ENCODE data around the gene GLI3.

The GLI3 gene

GRCh38 chr7:42162560-42163325 lies 74.3 kb downstream of the GLI3 start:
- H3K36me3 ChIP-seq (ENCODE audit: insufficient read depth, insufficient read length, low read length) = no peaks in the 10 kb centered on the region
- no peak overlapping the region for H3K9ac ChIP-seq (ENCODE audit: insufficient read length, low read depth)
- no peak overlapping the region for H3K4me3 ChIP-seq (ENCODE audit: insufficient read length, low read depth)
- TF ChIP-seq SUZ12 (IDR thresholded peaks at IDR 0.05; ENCODE audit: extremely low read depth, insufficient read depth, insufficient read length) = no peak
- TF ChIP-seq YY1 (IDR thresholded peaks at IDR 0.05; ENCODE audit: insufficient read depth, insufficient read length) = no peak
- TF ChIP-seq ZNF274 (IDR thresholded peaks at IDR 0.05; ENCODE audit: low read depth, low read length) = no peak
- no peaks in the 10 kb centered on the region for H3K27me3 ChIP-seq (ENCODE audit: insufficient read depth, insufficient read length)
- H3K4me1 ChIP-seq (ENCODE audit: insufficient read depth, insufficient read length) = no peaks in the 10 kb centered on the region
- H3K9me3 ChIP-seq (ENCODE audit: insufficient read depth, low read length) = no peaks in the 10 kb centered on the region
- DNase-seq (ENCODE audit: low read depth, low spot score) = no peak

GRCh38 chr7:42161719-42162118 lies 75.3 kb downstream of the GLI3 start:
- H3K4me3 ChIP-seq (ENCODE audit: insufficient read length, low read depth) = no peak overlapping the region
- H3K36me3 ChIP-seq (ENCODE audit: insufficient read depth, insufficient read length, low read length) = no peaks in the 10 kb centered on the region
- H3K9me3 ChIP-seq (ENCODE audit: insufficient read depth, low read length) = no peaks in the 10 kb centered on the region
- no peak overlapping the region for H3K9ac ChIP-seq (ENCODE audit: insufficient read length, low read depth)
- no peak for TF ChIP-seq YY1 (IDR thresholded peaks at IDR 0.05; ENCODE audit: insufficient read depth, insufficient read length)
- no peak for TF ChIP-seq SUZ12 (IDR thresholded peaks at IDR 0.05; ENCODE audit: extremely low read depth, insufficient read depth, insufficient read length)
- no peak for TF ChIP-seq ZNF274 (IDR thresholded peaks at IDR 0.05; ENCODE audit: low read depth, low read length)
- peaks cover under 1% of the 10 kb centered on the region for H3K4me1 ChIP-seq (ENCODE audit: insufficient read depth, insufficient read length)
- no peaks in the 10 kb centered on the region for H3K27me3 ChIP-seq (ENCODE audit: insufficient read depth, insufficient read length)
- DNase-seq (ENCODE audit: low read depth, low spot score) = no peak

- Histone ChIP-seq H3K9me3 (ENCODE audit: insufficient read depth, low read length) (no peaks in the 10 kb centered on the region), H3K4me3 (ENCODE audit: insufficient read length, low read depth) (no peak overlapping the region), H3K27me3 (ENCODE audit: insufficient read depth, insufficient read length) (no peaks in the 10 kb centered on the region), H3K4me1 (ENCODE audit: insufficient read depth, insufficient read length) (peaks cover 4% of the 10 kb centered on the region), H3K36me3 (ENCODE audit: insufficient read depth, insufficient read length, low read length) (no peaks in the 10 kb centered on the region), H3K9ac (ENCODE audit: insufficient read length, low read depth) (no peak overlapping the region)
- TF ChIP-seq YY1 (IDR thresholded peaks at IDR 0.05; ENCODE audit: insufficient read depth, insufficient read length) = no peak
- no peak for TF ChIP-seq ZNF274 (IDR thresholded peaks at IDR 0.05; ENCODE audit: low read depth, low read length)
- TF ChIP-seq SUZ12 (IDR thresholded peaks at IDR 0.05; ENCODE audit: extremely low read depth, insufficient read depth, insufficient read length) = no peak
- DNase-seq (ENCODE audit: low read depth, low spot score) = no peak
These were observed 75.9 kb downstream of the GLI3 start for GRCh38 chr7:42161110-42161509.

- H3K36me3 ChIP-seq (ENCODE audit: insufficient read depth, insufficient read length, low read length) = no peaks in the 10 kb centered on the region
- H3K9ac ChIP-seq (ENCODE audit: insufficient read length, low read depth) = no peak overlapping the region
These were observed 77.9 kb downstream of the GLI3 start for GRCh38 chr7:42159130-42159529.

GRCh38 chr7:42156967-42157721 lies 79.9 kb downstream of the GLI3 start:
- no peak overlapping the region for H3K4me3 ChIP-seq (ENCODE audit: insufficient read length, low read depth)
- H3K4me1 ChIP-seq (ENCODE audit: insufficient read depth, insufficient read length) = peaks cover 9% of the 10 kb centered on the region
- TF ChIP-seq SUZ12 (IDR thresholded peaks at IDR 0.05; ENCODE audit: extremely low read depth, insufficient read depth, insufficient read length) = no peak
- TF ChIP-seq ZNF274 (IDR thresholded peaks at IDR 0.05; ENCODE audit: low read depth, low read length) = no peak
- TF ChIP-seq YY1 (IDR thresholded peaks at IDR 0.05; ENCODE audit: insufficient read depth, insufficient read length) = no peak
- H3K9me3 ChIP-seq (ENCODE audit: insufficient read depth, low read length) = no peaks in the 10 kb centered on the region
- H3K36me3 ChIP-seq (ENCODE audit: insufficient read depth, insufficient read length, low read length) = no peaks in the 10 kb centered on the region
- H3K9ac ChIP-seq (ENCODE audit: insufficient read length, low read depth) = no peak overlapping the region
- no peak for DNase-seq (ENCODE audit: low read depth, low spot score)
- no peaks in the 10 kb centered on the region for H3K27me3 ChIP-seq (ENCODE audit: insufficient read depth, insufficient read length)

More at GRCh38 chr7:42159130-42159529, 77.9 kb downstream of the GLI3 start:
- TF ChIP-seq YY1 (IDR thresholded peaks at IDR 0.05; ENCODE audit: insufficient read depth, insufficient read length) = no peak
- no peak for TF ChIP-seq SUZ12 (IDR thresholded peaks at IDR 0.05; ENCODE audit: extremely low read depth, insufficient read depth, insufficient read length)
- no peak for TF ChIP-seq ZNF274 (IDR thresholded peaks at IDR 0.05; ENCODE audit: low read depth, low read length)
- Histone ChIP-seq H3K4me1 (ENCODE audit: insufficient read depth, insufficient read length) (peaks cover 6% of the 10 kb centered on the region), H3K4me3 (ENCODE audit: insufficient read length, low read depth) (no peak overlapping the region), H3K9me3 (ENCODE audit: insufficient read depth, low read length) (no peaks in the 10 kb centered on the region), H3K27me3 (ENCODE audit: insufficient read depth, insufficient read length) (no peaks in the 10 kb centered on the region)
- DNase-seq (ENCODE audit: low read depth, low spot score) = no peak

GRCh38 chr7:42156291-42156865 lies 80.6 kb downstream of the GLI3 start:
- no peaks in the 10 kb centered on the region for H3K27me3 ChIP-seq (ENCODE audit: insufficient read depth, insufficient read length)
- H3K4me1 ChIP-seq (ENCODE audit: insufficient read depth, insufficient read length) = peaks cover 9% of the 10 kb centered on the region
- no peaks in the 10 kb centered on the region for H3K9me3 ChIP-seq (ENCODE audit: insufficient read depth, low read length)
- DNase-seq (ENCODE audit: low read depth, low spot score) = no peak
- H3K9ac ChIP-seq (ENCODE audit: insufficient read length, low read depth) = peak overlapping the region; percentile 46
- H3K4me3 ChIP-seq (ENCODE audit: insufficient read length, low read depth) = no peak overlapping the region
- TF ChIP-seq SUZ12 (IDR thresholded peaks at IDR 0.05; ENCODE audit: extremely low read depth, insufficient read depth, insufficient read length) (no peak), YY1 (IDR thresholded peaks at IDR 0.05; ENCODE audit: insufficient read depth, insufficient read length) (no peak), ZNF274 (IDR thresholded peaks at IDR 0.05; ENCODE audit: low read depth, low read length) (no peak)
- H3K36me3 ChIP-seq (ENCODE audit: insufficient read depth, insufficient read length, low read length) = no peaks in the 10 kb centered on the region
